Endodermal cell (in vitro differentiated cells): Measurements from ENCODE around the gene CCDC32. TPM values are rescaled to one million over a fixed set of nuclear protein-coding genes. Genes with fewer than 3 reads are reported as not detected.
A peak's percentile ranks its signal among the peaks of the same experiment; 100 is the strongest.

ENCODE experiments used
- DNase-seq: peaks from one replicate; pipeline ENCODE4 v3.0.0-alpha.2; 2017
- H3K27ac ChIP-seq: 2 replicates; pipeline ENCODE4 v1.5.1; 2013; ENCODE audit warnings: mild to moderate bottlenecking, low read depth, low read length, moderate library complexity
- H3K27me3 ChIP-seq: 2 replicates; pipeline ENCODE4 v1.6.1; 2013; ENCODE audit warnings: mild to moderate bottlenecking, low read length, moderate library complexity; ENCODE audit not compliant: insufficient read depth, control insufficient read depth, poor library complexity, severe bottlenecking
- H3K36me3 ChIP-seq: 2 replicates; pipeline ENCODE4 v1.7.0; 2013; ENCODE audit warnings: mild to moderate bottlenecking, low read length, moderate library complexity; ENCODE audit not compliant: control insufficient read depth, insufficient read depth
- H3K4me1 ChIP-seq: one replicate; pipeline ENCODE4 v1.7.0; 2013; ENCODE audit warnings: low read length; ENCODE audit not compliant: control insufficient read depth, insufficient read depth
- H3K4me3 ChIP-seq: 2 replicates; pipeline ENCODE4 v1.5.1; 2013; ENCODE audit warnings: mild to moderate bottlenecking, low read length, moderate library complexity
- H3K9ac ChIP-seq: 2 replicates; pipeline ENCODE4 v1.6.1; 2013; ENCODE audit warnings: mild to moderate bottlenecking, low read length, moderate library complexity; ENCODE audit not compliant: poor library complexity, severe bottlenecking; ENCODE audit errors: extremely low read depth
- H3K9me3 ChIP-seq: 2 replicates; pipeline ENCODE4 v1.6.1; 2013; ENCODE audit warnings: mild to moderate bottlenecking, low read length, moderate library complexity; ENCODE audit not compliant: control insufficient read depth
- H3K27ac Mint-ChIP-seq: 2 replicates; pipeline ENCODE4 v1.8.0; 2020; ENCODE audit warnings: mixed read lengths
- H3K27me3 Mint-ChIP-seq: 2 replicates; pipeline ENCODE4 v1.8.0; 2021; ENCODE audit warnings: mild to moderate bottlenecking, mixed read lengths; ENCODE audit not compliant: insufficient read depth
- H3K36me3 Mint-ChIP-seq: 2 replicates; pipeline ENCODE4 v1.8.0; 2020; ENCODE audit warnings: low read depth, mixed read lengths
- H3K4me1 Mint-ChIP-seq: 2 replicates; pipeline ENCODE4 v1.8.0; 2020; ENCODE audit warnings: mixed read lengths
- H3K4me3 Mint-ChIP-seq: 2 replicates; pipeline ENCODE4 v1.8.0; 2020; ENCODE audit warnings: mild to moderate bottlenecking, moderate library complexity, mixed read lengths
- H3K9me3 Mint-ChIP-seq: 2 replicates; pipeline ENCODE4 v1.8.0; 2020; ENCODE audit warnings: mild to moderate bottlenecking, mixed read lengths
- CTCF ChIP-seq: fragments of 200-600 bp; sonication (generic); conservative IDR thresholded peaks from 2 replicates; pipeline ENCODE4 v1.5.0; 2021; ENCODE audit warnings: antibody characterized with exemption, mild to moderate bottlenecking
- WGBS, 2 experiments: methylation state at CpG; one replicate each; pipeline versions ENCODE4 v1.1.5 to v1.1.7; 2013; ENCODE audit warnings: missing lambda C conversion rate in 2 of 2, mixed read lengths in 1 of 2; ENCODE audit not compliant: insufficient coverage in 1 of 2, insufficient read length in 1 of 2; 5-methylcytosine and 5-hydroxymethylcytosine counted together
- total RNA-seq, 2 donors: library from RNA; stranded (reverse); fragmentation: NEBNext Ultra II Directional in 1 of 2; extraction: Animal tissue kit (Norgen Biotek cat#: 25700) in 1 of 2; gene quantifications; 2 replicates in 1 of 2; 3 replicates in 1 of 2; pipeline ENCODE4 v1.2.1, GENCODE V29; 2021

CCDC32 gene
- total RNA-seq, 2 donors from 2014 or later = 14.9 to 16.8 TPM

- Mint-ChIP-seq H3K27me3 (peaks cover 5% of the 10 kb centered on the region), H3K27ac (peak overlapping the region; percentile 85), H3K9me3 (no peaks in the 10 kb centered on the region), H3K4me3 (peak overlapping the region; percentile 36), H3K4me1 (peaks cover 15% of the 10 kb centered on the region), H3K36me3 (no peaks in the 10 kb centered on the region)
- H3K27me3 ChIP-seq = peaks cover 6% of the 10 kb centered on the region
- DNase-seq = peak; percentile 70
- no peak for TF ChIP-seq CTCF
- no peak overlapping the region for H3K27ac ChIP-seq
- H3K36me3 ChIP-seq = no peaks in the 10 kb centered on the region
- WGBS, 2 experiments = 63 to 72% methylated on average over 8 of the region's 8 CpGs
- H3K9me3 ChIP-seq = no peaks in the 10 kb centered on the region
- no peak overlapping the region for H3K4me3 ChIP-seq
- H3K9ac ChIP-seq = no peak overlapping the region
- H3K4me1 ChIP-seq = peaks cover 2% of the 10 kb centered on the region
Observed at GRCh38 chr15:40591389-40591788, 26.5 kb upstream of the CCDC32 start.

- no peak overlapping the region for H3K27ac ChIP-seq
- Mint-ChIP-seq H3K4me3 (peak overlapping the region; percentile 36), H3K4me1 (peaks cover 15% of the 10 kb centered on the region), H3K27ac (peak overlapping the region; percentile 85), H3K9me3 (no peaks in the 10 kb centered on the region), H3K36me3 (no peaks in the 10 kb centered on the region), H3K27me3 (peaks cover 5% of the 10 kb centered on the region)
- DNase-seq = no peak
- no peak overlapping the region for H3K4me3 ChIP-seq
- 73 to 92% methylated on average over 7 to 12 of the region's 12 CpGs for WGBS, 2 experiments
- H3K9ac ChIP-seq = no peak overlapping the region
- no peaks in the 10 kb centered on the region for H3K9me3 ChIP-seq
- TF ChIP-seq CTCF = no peak
- no peaks in the 10 kb centered on the region for H3K36me3 ChIP-seq
- peaks cover 2% of the 10 kb centered on the region for H3K4me1 ChIP-seq
- peaks cover 6% of the 10 kb centered on the region for H3K27me3 ChIP-seq
Observed at GRCh38 chr15:40590667-40591050, 25.8 kb upstream of the CCDC32 start.

- WGBS, 2 experiments = 43 to 44% methylated on average over 2 of the region's 2 CpGs
- Mint-ChIP-seq H3K9me3 (peaks cover 2% of the 10 kb centered on the region), H3K27ac (no peak overlapping the region), H3K36me3 (no peaks in the 10 kb centered on the region), H3K4me1 (no peaks in the 10 kb centered on the region), H3K27me3 (peaks cover 5% of the 10 kb centered on the region), H3K4me3 (no peak overlapping the region)
- H3K27ac ChIP-seq = no peak overlapping the region
- H3K4me3 ChIP-seq = no peak overlapping the region
- no peaks in the 10 kb centered on the region for H3K9me3 ChIP-seq
- peaks cover 6% of the 10 kb centered on the region for H3K27me3 ChIP-seq
- H3K36me3 ChIP-seq = no peaks in the 10 kb centered on the region
- TF ChIP-seq CTCF = no peak
- no peak for DNase-seq
- H3K4me1 ChIP-seq = no peaks in the 10 kb centered on the region
- H3K9ac ChIP-seq = no peak overlapping the region
Observed at GRCh38 chr15:40584191-40584590, 19.3 kb upstream of the CCDC32 start.
